ENCODE data around the gene GBGT1.

The GBGT1 gene

GRCh38 chr9:133125941-133126696 lies 37.6 kb downstream of the GBGT1 start:
- no peak for DNase-seq (ENCODE audit: low read depth)

- no peak for DNase-seq (ENCODE audit: low read depth)
These were observed 38.8 kb downstream of the GBGT1 start for GRCh38 chr9:133124907-133125275.

GRCh38 chr9:133124123-133124906 lies 39.4 kb downstream of the GBGT1 start:
- DNase-seq (ENCODE audit: low read depth), result no peak

- no peak for DNase-seq (ENCODE audit: low read depth)
These were observed 40.6 kb downstream of the GBGT1 start for GRCh38 chr9:133122935-133123611.

GRCh38 chr9:133122605-133122934 lies 41.1 kb downstream of the GBGT1 start:
- no peak for DNase-seq (ENCODE audit: low read depth)

- no peak for DNase-seq (ENCODE audit: low read depth)
These were observed 41.7 kb downstream of the GBGT1 start for GRCh38 chr9:133121915-133122550.

GRCh38 chr9:133121198-133121914 lies 42.4 kb downstream of the GBGT1 start, which contains the start of gene RALGDS:
RALGDS (minus strand) TSS chr9:133121240; CDS start chr9:133121154, 86 bp downstream.
- no peak for DNase-seq (ENCODE audit: low read depth)

GRCh38 chr9:133120501-133121197 lies 43.1 kb downstream of the GBGT1 start:
- no peak for DNase-seq (ENCODE audit: low read depth)

GRCh38 chr9:133119846-133120500 lies 43.7 kb downstream of the GBGT1 start:
- DNase-seq (ENCODE audit: low read depth), result no peak

GRCh38 chr9:133119103-133119845 lies 44.4 kb downstream of the GBGT1 start:
- DNase-seq (ENCODE audit: low read depth), result no peak

- DNase-seq (ENCODE audit: low read depth), result no peak
These were observed 45.1 kb downstream of the GBGT1 start for GRCh38 chr9:133118568-133118967.

- no peak for DNase-seq (ENCODE audit: low read depth)
These were observed 45.6 kb downstream of the GBGT1 start for GRCh38 chr9:133118179-133118520.

- no peak for DNase-seq (ENCODE audit: low read depth)
These were observed 46.2 kb downstream of the GBGT1 start for GRCh38 chr9:133117271-133118178.

- no peak for DNase-seq (ENCODE audit: low read depth)
These were observed 47.1 kb downstream of the GBGT1 start for GRCh38 chr9:133116346-133117231.

GRCh38 chr9:133115604-133116345 lies 47.9 kb downstream of the GBGT1 start:
- DNase-seq (ENCODE audit: low read depth), result no peak

- no peak for DNase-seq (ENCODE audit: low read depth)
These were observed 48.7 kb downstream of the GBGT1 start for GRCh38 chr9:133114886-133115603.
